ENCODE measurements around the gene RABGGTA.
A peak's percentile ranks its signal among the peaks of the same experiment; 100 is the strongest.

GRCh38 chr14:24271134-24271833 is at the start of gene RABGGTA:
- TF ChIP-seq TEAD4 (IDR thresholded peaks at IDR 0.05): no peak
- TF ChIP-seq YY1 (IDR thresholded peaks at IDR 0.05; ENCODE audit: low read depth): peak; percentile 44; the same call in 1 of the 2 replicates
- TF ChIP-seq, protein P1, sequence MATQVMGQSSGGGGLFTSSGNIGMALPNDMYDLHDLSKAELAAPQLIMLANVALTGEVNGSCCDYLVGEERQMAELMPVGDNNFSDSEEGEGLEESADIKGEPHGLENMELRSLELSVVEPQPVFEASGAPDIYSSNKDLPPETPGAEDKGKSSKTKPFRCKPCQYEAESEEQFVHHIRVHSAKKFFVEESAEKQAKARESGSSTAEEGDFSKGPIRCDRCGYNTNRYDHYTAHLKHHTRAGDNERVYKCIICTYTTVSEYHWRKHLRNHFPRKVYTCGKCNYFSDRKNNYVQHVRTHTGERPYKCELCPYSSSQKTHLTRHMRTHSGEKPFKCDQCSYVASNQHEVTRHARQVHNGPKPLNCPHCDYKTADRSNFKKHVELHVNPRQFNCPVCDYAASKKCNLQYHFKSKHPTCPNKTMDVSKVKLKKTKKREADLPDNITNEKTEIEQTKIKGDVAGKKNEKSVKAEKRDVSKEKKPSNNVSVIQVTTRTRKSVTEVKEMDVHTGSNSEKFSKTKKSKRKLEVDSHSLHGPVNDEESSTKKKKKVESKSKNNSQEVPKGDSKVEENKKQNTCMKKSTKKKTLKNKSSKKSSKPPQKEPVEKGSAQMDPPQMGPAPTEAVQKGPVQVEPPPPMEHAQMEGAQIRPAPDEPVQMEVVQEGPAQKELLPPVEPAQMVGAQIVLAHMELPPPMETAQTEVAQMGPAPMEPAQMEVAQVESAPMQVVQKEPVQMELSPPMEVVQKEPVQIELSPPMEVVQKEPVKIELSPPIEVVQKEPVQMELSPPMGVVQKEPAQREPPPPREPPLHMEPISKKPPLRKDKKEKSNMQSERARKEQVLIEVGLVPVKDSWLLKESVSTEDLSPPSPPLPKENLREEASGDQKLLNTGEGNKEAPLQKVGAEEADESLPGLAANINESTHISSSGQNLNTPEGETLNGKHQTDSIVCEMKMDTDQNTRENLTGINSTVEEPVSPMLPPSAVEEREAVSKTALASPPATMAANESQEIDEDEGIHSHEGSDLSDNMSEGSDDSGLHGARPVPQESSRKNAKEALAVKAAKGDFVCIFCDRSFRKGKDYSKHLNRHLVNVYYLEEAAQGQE (IDR thresholded peaks at IDR 0.05; ENCODE audit: low read depth): no peak
- peak; percentile 19; the same call in 1 of the 2 replicates for TF ChIP-seq RAD21 (IDR thresholded peaks at IDR 0.05; ENCODE audit: low read depth)
- TF ChIP-seq MAX (IDR thresholded peaks at IDR 0.05): peak; percentile 98
- TF ChIP-seq, protein P2, sequence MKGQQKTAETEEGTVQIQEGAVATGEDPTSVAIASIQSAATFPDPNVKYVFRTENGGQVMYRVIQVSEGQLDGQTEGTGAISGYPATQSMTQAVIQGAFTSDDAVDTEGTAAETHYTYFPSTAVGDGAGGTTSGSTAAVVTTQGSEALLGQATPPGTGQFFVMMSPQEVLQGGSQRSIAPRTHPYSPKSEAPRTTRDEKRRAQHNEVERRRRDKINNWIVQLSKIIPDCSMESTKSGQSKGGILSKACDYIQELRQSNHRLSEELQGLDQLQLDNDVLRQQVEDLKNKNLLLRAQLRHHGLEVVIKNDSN (IDR thresholded peaks at IDR 0.05): peak; percentile 48; the same call in 1 of the 2 replicates

Measured in Ishikawa (cell line).